SU-DHL-6 (cell line): ENCODE measurements around the gene ITGAE.

Experiments
- CTCF ChIP-seq: fragments of 200-600 bp; sonication (generic); IDR thresholded peaks from one replicate; pipeline ENCODE4 v1.5.1; 2017; ENCODE audit warnings: antibody characterized with exemption, mild to moderate bottlenecking, low read length, moderate library complexity; ENCODE audit not compliant: insufficient read depth, poor library complexity, severe bottlenecking
- EZH2phosphoT487 ChIP-seq: fragments of 200-600 bp; sonication (generic), shearing (Covaris generic); conservative IDR thresholded peaks from 2 replicates; pipeline ENCODE4 v1.6.1; 2018; ENCODE audit warnings: mild to moderate bottlenecking, antibody characterized with exemption, low read length, moderate library complexity, mixed read lengths

DNA sequence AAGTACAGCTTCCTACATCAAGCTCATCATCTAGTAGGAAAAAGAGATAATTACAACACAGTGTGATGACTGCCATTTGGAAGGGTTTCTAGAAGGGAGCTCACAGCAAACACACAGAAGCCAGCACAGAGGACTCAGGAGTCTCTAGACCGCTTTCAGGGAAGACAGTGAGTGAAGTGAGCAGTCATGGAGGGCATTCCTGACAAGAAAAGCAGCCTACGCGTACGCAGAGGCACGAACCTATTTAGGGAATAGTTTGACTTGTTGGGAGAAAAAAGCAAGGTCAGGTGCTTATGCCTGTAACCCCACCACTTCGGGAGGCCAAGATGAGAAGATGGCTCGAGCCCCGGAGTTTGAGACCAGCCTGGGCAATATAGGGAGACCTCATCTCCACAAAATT is 85.7 kb downstream of the ITGAE start:
- TF ChIP-seq CTCF (no peak), EZH2phosphoT487 (no peak)
